Psoas muscle (tissue), 8 donors: ENCODE data around the gene ATE1. TPM values are rescaled to one million over a fixed set of nuclear protein-coding genes. Genes with fewer than 3 reads are reported as not detected.
"Not testable (repeated sequence)": the region's sequence is repeated elsewhere in the genome, so short reads cannot be mapped to it uniquely, and the experiment has no call there.

Experiments used
- ATAC-seq, 4 donors: fragments of 200-7000 bp; cut with Tn5 transposase; one replicate each; pipeline ENCODE4 v1.9.1; 2020; ENCODE audit warnings: moderate library complexity in 3 of 4, mild to moderate bottlenecking in 2 of 4
- DNase-seq, 2 donors: peaks; one replicate each; pipeline ENCODE4 v3.0.0-alpha.2; 2020
- H3K27ac ChIP-seq: fragments of 200-600 bp; one replicate; pipeline ENCODE4 v1.8.0; 2022
- H3K27me3 ChIP-seq, 3 donors: fragments of 200-600 bp in 1 of 3; one replicate each; pipeline versions ENCODE4 v1.6.1 to v1.8.0; 2013 to 2022; ENCODE audit warnings: low read length in 2 of 3, mild to moderate bottlenecking in 2 of 3, moderate library complexity in 1 of 3; ENCODE audit not compliant: insufficient read depth in 3 of 3
- H3K36me3 ChIP-seq, 2 donors: fragments of 200-600 bp in 1 of 2; one replicate each; pipeline versions ENCODE4 v1.6.1 to v1.8.0; 2013 to 2022; ENCODE audit warnings: low read depth in 1 of 2, mild to moderate bottlenecking in 1 of 2, moderate library complexity in 1 of 2; ENCODE audit not compliant: insufficient read depth in 1 of 2
- H3K4me1 ChIP-seq: fragments of 200-600 bp; one replicate; pipeline ENCODE4 v1.8.0; 2022
- H3K4me3 ChIP-seq: fragments of 200-600 bp; one replicate; pipeline ENCODE4 v1.8.0; 2022; ENCODE audit warnings: mild to moderate bottlenecking
- H3K9me3 ChIP-seq: fragments of 200-600 bp; one replicate; pipeline ENCODE4 v1.8.0; 2022
- CTCF ChIP-seq: fragments of 200-600 bp; IDR thresholded peaks from one replicate; pipeline ENCODE4 v1.8.0; 2022; ENCODE audit warnings: antibody characterized with exemption
- WGBS, 3 donors: extraction: QIAGEN DNeasy Blood & Tissue Kit; methylation state at CpG; one replicate each; pipeline versions ENCODE4 v1.1.6 to v1.1.7; 2013; 5-methylcytosine and 5-hydroxymethylcytosine counted together
- intact Hi-C, 2 donors: fragments of 100-400 bp; cut with DNase I; formaldehyde crosslinking; loops; one replicate each; pipeline versions ENCODE4 v1.11.0 to v1.14.2; 2022
- polyA plus RNA-seq, 3 donors: library from polyadenylated mRNA; stranded (reverse); fragments of 200-250 nt; gene quantifications; one replicate each; pipeline ENCODE4 v1.2.3, GENCODE V29; 2013
- total RNA-seq, 4 donors: library from RNA; stranded (reverse); fragmentation: NEBNext Ultra II Directional in 2 of 4; extraction: Animal tissue kit (Norgen Biotek cat#: 25700) in 2 of 4; gene quantifications; one replicate each; pipeline versions ENCODE4 v1.2.1 to v1.2.4, GENCODE V29; 2021 to 2023
- donor health status: healthy with polysubstance abuse.
- donor health status: DM: no; HTN: no; CAD: no; lungs with moderate emphysema.
- donor health status: Bipolar disorder and iron deficiency.
- donor health status: healthy.
- donor health status: DM: yes; HTN: yes; CAD: no.
- donor health status: DM: no; HTN: no; CAD: no.
- donor health status: DM: no; HTN: no; CAD: no.
- donor health status: DM: yes; HTN: yes; CAD: no.

The ATE1 gene
- total and polyA plus RNA-seq, 7 donors: 11.6 to 36.9 (median 28.4) TPM

DNA sequence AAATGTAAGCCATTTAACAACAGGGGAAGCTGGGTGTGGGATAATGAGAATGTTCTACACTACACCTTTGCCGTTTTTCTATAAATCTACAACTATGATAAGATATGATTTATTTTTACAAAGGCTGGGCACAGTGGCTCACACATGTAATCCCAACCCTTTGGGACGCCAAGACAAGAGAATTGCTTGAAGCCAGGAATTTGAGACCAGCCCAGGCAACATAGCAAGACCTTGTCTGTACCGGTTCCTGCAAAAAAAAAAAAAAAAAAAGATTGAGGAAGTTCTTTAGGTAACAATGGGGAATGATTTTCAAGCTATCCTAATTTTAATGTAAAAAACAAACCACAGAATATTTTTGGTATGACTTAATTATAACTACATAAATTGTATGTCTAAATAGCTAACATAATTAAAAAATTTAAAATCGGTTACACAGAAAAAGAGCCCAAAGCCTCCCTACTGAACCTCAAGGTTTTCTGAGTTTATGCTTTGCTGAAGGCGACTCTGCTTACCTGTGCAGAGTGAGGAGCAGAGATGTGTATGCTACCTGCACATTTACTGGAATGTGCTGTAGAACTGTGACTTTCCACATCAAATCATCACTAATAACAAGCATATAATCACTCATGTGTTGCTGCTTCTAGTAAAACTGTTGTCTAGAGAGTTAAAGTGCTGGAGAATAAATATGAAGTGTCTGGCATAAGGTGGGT lies 163.4 kb downstream of the ATE1 start:
- Histone ChIP-seq H3K27me3 (no peaks in the 10 kb centered on the region), H3K27ac (no peak overlapping the region), H3K4me3 (no peak overlapping the region), H3K4me1 (no peaks in the 10 kb centered on the region), H3K36me3 (no peaks in the 10 kb centered on the region), H3K9me3 (peaks cover 6% of the 10 kb centered on the region)
- intact Hi-C loops: no loop called here
- ATAC-seq (no peak), DNase-seq (no peak)
- 80 to 83% (median 82%) methylated on average over 5 of the region's 5 CpGs for WGBS, 3 donors
- no peak for TF ChIP-seq CTCF

- H3K36me3 ChIP-seq, intact Hi-C loops, H3K27me3 ChIP-seq, DNase-seq, ATAC-seq, H3K27ac ChIP-seq, H3K4me3 ChIP-seq: not testable (repeated sequence)
- Histone ChIP-seq H3K9me3 (peaks cover 12% of the 10 kb centered on the region), H3K4me1 (peaks cover 14% of the 10 kb centered on the region)
- WGBS, 3 donors: 95 to 100% (median 98%) methylated on average over 1 of the region's 1 CpG
Measured at GRCh38 chr10:121757241-121757640, 170.6 kb downstream of the ATE1 start.

- Histone ChIP-seq H3K9me3 (peaks cover 12% of the 10 kb centered on the region), H3K4me1 (peaks cover 14% of the 10 kb centered on the region)
- H3K36me3 ChIP-seq, ATAC-seq, H3K27me3 ChIP-seq, intact Hi-C loops, DNase-seq, H3K4me3 ChIP-seq, H3K27ac ChIP-seq: not testable (repeated sequence)
- WGBS, 3 donors: 91 to 97% (median 94%) methylated on average over 2 of the region's 2 CpGs
Measured at GRCh38 chr10:121755496-121755895, 172.3 kb downstream of the ATE1 start.

DNA sequence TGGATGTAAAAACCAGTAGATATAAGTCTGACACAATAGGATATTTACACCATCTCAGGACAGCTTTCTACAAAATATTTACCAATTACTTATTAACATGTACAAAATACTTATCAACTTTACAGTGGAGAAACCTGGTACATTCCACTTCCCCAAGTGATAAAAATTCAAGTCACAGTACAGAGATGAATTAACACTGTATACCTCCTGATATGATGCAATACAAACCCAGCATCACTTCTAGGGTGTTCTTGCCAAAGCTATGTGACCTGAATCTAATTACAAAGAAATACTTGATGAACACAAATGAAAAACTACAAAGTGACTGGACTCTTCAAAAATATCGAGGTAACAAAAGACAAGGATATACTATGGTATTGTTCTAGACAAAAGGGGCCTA lies 173.2 kb downstream of the ATE1 start:
- 96 to 100% (median 97%) methylated on average over 1 of the region's 1 CpG for WGBS, 3 donors
- intact Hi-C loops: loop anchor here in 1 of 2 donors (5.0 kb wide), 1 partner anchor 1813 kb away; no protein-coding TSS in a partner anchor
- ATAC-seq: peak in 2 of 4 donors; percentile 63 to 66

GRCh38 chr10:121753726-121754476 lies 173.9 kb downstream of the ATE1 start:
- peak; percentile 74 to 91 (median 84) for ATAC-seq
- intact Hi-C loops: loop anchor here in 1 of 2 donors (5.0 kb wide), 1 partner anchor 1813 kb away; no protein-coding TSS in a partner anchor
- TF ChIP-seq CTCF: peak; percentile 15
- WGBS, 3 donors: 75 to 81% (median 80%) methylated on average over 6 of the region's 6 CpGs
- no peak for DNase-seq
- H3K27ac ChIP-seq: no peak overlapping the region
- H3K9me3 ChIP-seq: peaks cover 5% of the 10 kb centered on the region
- peaks cover 14% of the 10 kb centered on the region for H3K4me1 ChIP-seq
- no peaks in the 10 kb centered on the region for H3K36me3 ChIP-seq
- no peak overlapping the region for H3K4me3 ChIP-seq
- no peaks in the 10 kb centered on the region for H3K27me3 ChIP-seq

More for the DNA sequence above, 173.2 kb downstream of the ATE1 start:
- peaks cover 14% of the 10 kb centered on the region for H3K4me1 ChIP-seq
- TF ChIP-seq CTCF: no peak
- peaks cover 5% of the 10 kb centered on the region for H3K9me3 ChIP-seq
- no peak for DNase-seq
- no peaks in the 10 kb centered on the region for H3K36me3 ChIP-seq
- no peak overlapping the region for H3K4me3 ChIP-seq
- peak overlapping the region; percentile 25 for H3K27ac ChIP-seq
- H3K27me3 ChIP-seq: no peaks in the 10 kb centered on the region
